ENCODE measurements around the gene CCL27.
"Not testable (repeated sequence)": the region's sequence is repeated elsewhere in the genome, so short reads cannot be mapped to it uniquely, and the experiment has no call there.

- TF ChIP-seq CTCF, POLR2A (IDR thresholded peaks at IDR 0.05): not testable (repeated sequence)
Observed at GRCh38 chr9:34639322-34639721, 23.1 kb downstream of the CCL27 start.
